Bronchial epithelial cell (primary cell): ENCODE measurements around the gene VSIG4. TPM values are rescaled to one million over a fixed set of nuclear protein-coding genes. Genes with fewer than 3 reads are reported as not detected.

Experiments used
- DNase-seq: peaks from one replicate; pipeline ENCODE4 v3.0.0-alpha.2; 2010; ENCODE audit warnings: low read depth
- FAIRE-seq: peaks from 2 replicates; lab custom pipeline; 2011; peaks lifted over from hg19 to GRCh38; lab: Jason Lieb, UNC
- H3K27me3 ChIP-seq: 2 replicates; pipeline ENCODE4 v1.5.1; 2011; ENCODE audit warnings: low read length; ENCODE audit not compliant: control insufficient read depth, insufficient read depth
- H3K36me3 ChIP-seq: 2 replicates; pipeline ENCODE4 v1.5.1; 2011; ENCODE audit warnings: low read length; ENCODE audit not compliant: control insufficient read depth, insufficient read depth
- H3K4me3 ChIP-seq: 2 replicates; pipeline ENCODE4 v1.5.1; 2011; ENCODE audit warnings: mild to moderate bottlenecking, low read depth, low read length, control low read depth
- CTCF ChIP-seq: IDR thresholded peaks from 2 replicates; pipeline ENCODE4 v1.5.1; 2011; ENCODE audit warnings: mild to moderate bottlenecking, moderate library complexity, low read length, control low read depth, inconsistent platforms; ENCODE audit not compliant: insufficient read depth, severe bottlenecking
- total RNA-seq: library from RNA; depleted of rRNA; stranded (reverse); fragments of >200 nt; gene quantifications from 2 replicates; pipeline ENCODE4 v1.2.1, GENCODE V29; 2014

Gene VSIG4
- total RNA-seq, 1 donor from 2014 or later = not detected

- no peak for FAIRE-seq
- peak; percentile 64 for TF ChIP-seq CTCF
- H3K27me3 ChIP-seq = no peaks in the 10 kb centered on the region
- no peaks in the 10 kb centered on the region for H3K36me3 ChIP-seq
- H3K4me3 ChIP-seq = no peak overlapping the region
- DNase-seq = peak; percentile 13
Observed at GRCh38 chrX:66030505-66031317, 9.2 kb downstream of the VSIG4 start.

- DNase-seq (no peak), FAIRE-seq (no peak)
- Histone ChIP-seq H3K36me3 (no peaks in the 10 kb centered on the region), H3K27me3 (no peaks in the 10 kb centered on the region), H3K4me3 (no peak overlapping the region)
- no peak for TF ChIP-seq CTCF
Observed at GRCh38 chrX:66028936-66029335, 10.9 kb downstream of the VSIG4 start.

- TF ChIP-seq CTCF = no peak
- no peaks in the 10 kb centered on the region for H3K36me3 ChIP-seq
- no peak for FAIRE-seq
- H3K27me3 ChIP-seq = no peaks in the 10 kb centered on the region
- no peak for DNase-seq
- no peak overlapping the region for H3K4me3 ChIP-seq
Observed at GRCh38 chrX:66024570-66024969, 15.3 kb downstream of the VSIG4 start.

GRCh38 chrX:66024092-66024467 lies 15.8 kb downstream of the VSIG4 start:
- no peak for TF ChIP-seq CTCF
- no peaks in the 10 kb centered on the region for H3K36me3 ChIP-seq
- FAIRE-seq = no peak
- DNase-seq = no peak
- no peaks in the 10 kb centered on the region for H3K27me3 ChIP-seq
- H3K4me3 ChIP-seq = no peak overlapping the region

GRCh38 chrX:66023385-66024091 lies 16.3 kb downstream of the VSIG4 start:
- no peak for TF ChIP-seq CTCF
- DNase-seq (no peak), FAIRE-seq (no peak)
- Histone ChIP-seq H3K27me3 (no peaks in the 10 kb centered on the region), H3K4me3 (no peak overlapping the region), H3K36me3 (no peaks in the 10 kb centered on the region)
